OCI-LY1 (cell line): ENCODE data around the gene FAM229B.

ENCODE experiments used
- CTCF ChIP-seq: fragments of 200-600 bp; sonication (generic), shearing (Covaris generic); IDR thresholded peaks from 2 replicates; pipeline ENCODE4 v1.5.1; 2017; ENCODE audit warnings: mild to moderate bottlenecking, antibody characterized with exemption, low read length, moderate library complexity, mixed read lengths
- EZH2 ChIP-seq: fragments of 200-600 bp; sonication (generic), shearing (Covaris generic); IDR thresholded peaks from 2 replicates; pipeline ENCODE4 v1.8.0; 2017; ENCODE audit warnings: borderline replicate concordance, mixed run types, mild to moderate bottlenecking, antibody characterized with exemption, low read length, moderate library complexity, mixed read lengths

- no peak for TF ChIP-seq CTCF
- no peak for TF ChIP-seq EZH2
Measured at GRCh38 chr6:112141707-112142106, 54.3 kb downstream of the FAM229B start.
